Posterior cingulate gyrus (tissue), 11 donors: Measurements from ENCODE around the gene GOSR1.
"Not testable (repeated sequence)": the region's sequence is repeated elsewhere in the genome, so short reads cannot be mapped to it uniquely, and the experiment has no call there.

ENCODE experiments used
- DNase-seq, 10 donors: peaks; one replicate each; pipeline versions ENCODE4 v3.0.0 to v3.0.0-alpha.2; 2020 to 2021; ENCODE audit warnings: mixed read lengths in 3 of 10
- intact Hi-C: fragments of 100-400 bp; cut with DNase I; formaldehyde crosslinking; loops from one replicate; pipeline ENCODE4 v1.15.1; 2023

The GOSR1 gene

DNA sequence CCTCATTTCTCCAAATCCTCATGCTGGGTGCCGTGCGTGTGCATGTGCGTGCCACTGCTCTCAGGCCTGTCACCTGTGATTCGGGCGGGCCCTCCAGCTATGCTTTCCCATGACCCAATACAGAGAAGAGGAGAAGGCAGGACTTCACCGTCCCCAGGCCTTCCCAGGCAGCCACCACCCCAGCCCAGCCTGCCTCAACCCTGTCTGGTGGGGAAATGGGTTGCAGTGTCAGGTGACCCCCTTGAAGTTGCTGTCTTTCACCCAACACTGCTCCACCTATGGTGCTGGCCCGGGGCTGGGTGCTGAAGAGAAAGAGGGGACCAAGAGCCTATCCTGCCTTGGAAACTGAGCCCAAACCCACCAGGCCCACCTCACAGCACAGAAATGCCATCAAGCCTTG lies 94.7 kb downstream of the GOSR1 start:
- DNase-seq = no peak
- intact Hi-C loops = no loop called here

DNA sequence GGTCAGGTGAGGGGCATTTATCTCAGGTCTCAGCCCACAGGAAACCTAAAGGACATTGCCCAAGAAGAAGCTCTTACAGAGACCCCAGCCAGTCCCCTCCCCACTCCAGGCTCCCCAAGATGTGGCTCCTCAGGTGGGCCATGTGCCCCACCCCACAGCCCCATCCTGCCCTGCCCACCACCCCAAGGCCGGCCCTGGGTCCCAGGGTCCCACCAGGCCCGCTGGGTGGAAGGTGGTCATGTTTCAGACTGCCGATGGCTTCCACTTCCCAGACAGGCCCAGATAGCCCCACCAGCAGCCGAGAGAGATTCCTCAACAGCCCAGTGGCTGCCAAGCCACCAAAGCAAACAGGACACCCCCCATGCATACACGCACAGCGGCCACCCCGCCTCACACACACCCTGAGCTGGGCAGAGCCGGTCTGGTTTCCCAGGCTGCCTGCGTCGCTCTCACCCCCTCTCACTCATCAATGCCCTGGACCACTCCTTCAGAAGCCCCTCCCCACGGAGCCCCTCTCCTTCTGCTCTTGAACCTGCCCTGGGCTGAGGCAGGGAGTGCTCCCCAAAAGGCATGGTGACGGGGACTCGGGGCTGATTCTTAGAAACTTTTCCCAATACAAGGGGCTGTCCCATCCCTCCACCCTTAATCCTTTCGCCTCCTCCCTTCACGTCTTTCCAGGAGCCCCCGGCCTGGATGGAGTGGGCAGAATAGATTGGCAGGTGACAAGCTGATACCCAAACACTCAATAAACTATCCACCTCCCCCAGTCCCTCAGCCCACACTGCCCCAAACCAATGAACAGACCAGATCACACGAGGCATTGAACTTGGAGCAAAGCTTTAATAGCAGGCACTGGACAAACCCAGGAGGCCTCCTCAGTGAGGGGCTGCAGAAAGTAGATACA lies 95.7 kb downstream of the GOSR1 start:
- DNase-seq = not testable (repeated sequence)

DNA sequence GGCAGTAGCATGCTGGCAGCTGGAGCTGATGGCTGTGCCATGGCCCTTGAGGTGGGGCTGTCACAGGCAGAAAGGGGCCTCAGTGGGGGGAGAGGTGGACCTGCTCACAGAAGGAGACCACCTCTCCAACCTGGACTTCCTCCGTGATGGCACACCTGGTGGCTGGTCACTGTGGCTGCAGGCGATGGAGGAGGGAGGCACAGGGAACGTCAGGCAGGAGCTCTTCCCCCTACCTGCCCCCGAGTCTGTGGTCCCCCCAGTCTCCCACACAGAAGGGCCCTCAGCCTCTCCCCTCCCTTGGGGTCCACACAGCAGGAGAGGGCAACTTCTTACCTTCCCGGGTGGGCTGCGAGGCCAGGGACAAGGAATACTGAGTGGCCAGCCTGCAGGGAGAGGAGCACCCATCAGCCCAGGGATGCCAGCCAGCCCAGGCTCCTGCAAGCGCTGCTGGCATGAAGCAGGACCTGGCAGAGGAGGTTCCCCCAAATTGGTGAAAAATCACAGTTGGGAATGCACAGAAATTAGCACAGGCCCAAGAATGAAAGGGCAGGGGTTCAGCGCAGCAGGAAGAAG lies 96.5 kb downstream of the GOSR1 start:
- intact Hi-C loops = no loop called here
- no peak for DNase-seq

More for the DNA sequence above, 95.7 kb downstream of the GOSR1 start:
- intact Hi-C loops = not testable (repeated sequence)

DNA sequence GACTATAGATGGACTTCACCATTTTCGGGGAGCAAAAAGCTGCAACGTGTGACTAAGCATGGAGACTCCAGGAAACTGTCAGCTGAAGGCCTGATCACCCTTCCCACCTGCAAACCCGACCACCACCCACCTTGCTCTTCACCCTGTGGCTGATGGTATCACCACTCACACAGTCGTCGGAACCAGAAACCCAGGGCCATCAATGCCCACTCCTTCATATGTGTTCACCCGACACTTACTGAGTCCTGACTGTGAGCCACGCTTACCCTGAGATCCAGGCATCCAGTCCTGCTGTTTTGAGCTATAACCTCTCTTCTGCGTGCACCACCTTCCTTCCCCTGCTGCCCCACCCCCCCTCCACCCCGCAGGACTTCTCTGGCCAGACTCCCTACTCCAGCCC lies 97.1 kb downstream of the GOSR1 start:
- intact Hi-C loops, DNase-seq: not testable (repeated sequence)

DNA sequence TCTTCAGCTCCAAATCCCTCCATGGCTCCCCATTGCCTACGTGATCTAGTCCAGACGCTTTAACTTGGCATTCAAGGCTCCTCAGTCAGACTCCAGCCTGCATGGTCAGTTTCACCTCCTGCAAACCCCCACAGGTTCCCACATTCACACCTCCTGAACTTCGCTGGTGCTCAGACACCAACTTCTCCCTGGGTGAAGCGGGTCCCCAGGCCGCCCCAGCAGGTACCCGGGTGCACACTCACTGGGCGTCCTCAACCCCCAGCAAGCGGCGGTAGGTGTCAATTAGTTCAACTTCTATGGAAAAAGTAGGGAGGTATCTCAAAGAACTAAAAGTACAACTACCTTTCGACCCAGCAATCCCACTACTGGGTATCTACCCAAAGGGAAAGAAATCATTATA lies 97.6 kb downstream of the GOSR1 start:
- intact Hi-C loops, DNase-seq: not testable (repeated sequence)

DNA sequence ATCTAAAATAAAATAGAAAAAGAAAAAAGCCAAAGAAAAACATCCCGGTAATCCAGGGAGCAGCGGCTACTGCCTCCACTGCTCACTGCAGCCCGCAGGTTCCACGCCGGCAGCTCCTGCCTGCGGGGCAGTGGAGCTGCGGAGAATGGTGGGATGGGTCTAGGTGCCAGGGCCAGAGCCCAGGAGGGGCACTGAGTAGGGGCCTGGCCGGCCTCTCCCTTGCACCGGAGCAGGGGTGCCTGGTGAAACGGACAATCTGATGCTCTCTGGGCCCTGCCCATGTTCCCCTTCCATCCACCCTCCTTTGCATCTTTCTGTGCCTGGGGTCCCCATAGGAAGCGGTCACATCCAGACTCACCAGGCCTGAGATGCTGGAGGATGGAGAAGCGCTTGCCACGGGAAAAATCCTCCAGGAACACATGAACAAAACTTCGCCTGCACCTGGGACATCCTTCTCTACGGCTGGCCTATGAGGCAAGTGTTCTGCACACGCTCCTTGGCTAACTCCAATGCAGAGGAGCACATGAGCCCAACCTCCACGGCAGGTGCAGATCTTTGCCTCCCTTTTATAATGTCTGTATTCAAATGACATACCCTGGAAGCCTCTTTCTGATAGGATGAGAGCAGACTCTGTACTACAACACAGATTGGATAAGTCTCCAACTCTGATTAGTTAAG lies 98.6 kb downstream of the GOSR1 start:
- not testable (repeated sequence) for DNase-seq

DNA sequence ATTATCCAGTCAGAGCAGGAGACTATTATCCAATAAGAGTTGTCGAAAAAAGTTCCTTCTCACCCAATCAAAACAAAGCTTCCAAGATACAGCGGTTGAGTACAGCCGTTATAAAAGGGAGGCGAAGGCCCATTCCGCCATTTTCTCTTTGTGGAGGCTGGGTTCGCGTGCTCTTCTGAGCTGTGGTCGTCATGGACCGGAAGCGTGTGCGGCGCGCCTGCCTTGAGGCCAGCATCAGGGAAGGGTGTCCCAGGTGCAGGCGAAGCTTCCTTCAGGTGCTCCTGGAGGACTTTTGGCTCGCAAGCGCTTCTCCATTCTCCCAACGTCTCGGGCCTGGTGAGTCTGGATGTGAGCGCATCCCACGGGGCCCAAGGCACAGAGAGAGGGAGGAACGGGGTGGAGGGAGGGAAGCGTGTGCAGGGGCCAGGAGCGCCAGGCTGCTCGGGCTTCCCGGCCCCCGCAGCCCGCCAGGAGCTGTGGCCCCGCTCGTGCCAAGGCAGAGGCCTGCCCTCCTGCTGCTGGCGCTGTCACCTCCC lies 99.2 kb downstream of the GOSR1 start:
- DNase-seq = no peak
- intact Hi-C loops = no loop called here

More for the DNA sequence above, 98.6 kb downstream of the GOSR1 start:
- intact Hi-C loops = not testable (repeated sequence)
